Keratinocyte (primary cell): ENCODE results near the gene KRI1. TPM values are rescaled to one million over a fixed set of nuclear protein-coding genes. Genes with fewer than 3 reads are reported as not detected.

Experiments
- DNase-seq: peaks from one replicate; pipeline ENCODE4 v3.0.0-alpha.2; 2011; ENCODE audit warnings: low read depth, missing footprints, low spot score
- FAIRE-seq: peaks from 2 replicates; lab custom pipeline; 2011; peaks lifted over from hg19 to GRCh38; lab: Jason Lieb, UNC
- H2AFZ ChIP-seq: 2 replicates; pipeline ENCODE4 v1.6.0; 2012; ENCODE audit warnings: low read length, control low read depth, inconsistent platforms; ENCODE audit not compliant: control insufficient read depth
- H3K27ac ChIP-seq: 2 replicates; pipeline ENCODE4 v1.5.1; 2011; ENCODE audit warnings: low read length; ENCODE audit not compliant: control insufficient read depth, insufficient read depth
- H3K27me3 ChIP-seq: 3 replicates; pipeline ENCODE4 v1.6.0; 2011; ENCODE audit warnings: low read length; ENCODE audit not compliant: control insufficient read depth, insufficient read depth; ENCODE audit errors: extremely low read depth
- H3K36me3 ChIP-seq, 2 experiments: 2 replicates in 1 of 2; 3 replicates in 1 of 2; pipeline ENCODE4 v1.5.1; 2011; ENCODE audit warnings: low read length in 2 of 2, mild to moderate bottlenecking in 1 of 2; ENCODE audit not compliant: control insufficient read depth in 2 of 2, insufficient read depth in 2 of 2; ENCODE audit errors: extremely low read depth in 1 of 2
- H3K4me1 ChIP-seq: 3 replicates; pipeline ENCODE4 v1.5.1; 2011; ENCODE audit warnings: low read length; ENCODE audit not compliant: control insufficient read depth, insufficient read depth; ENCODE audit errors: extremely low read depth
- H3K4me2 ChIP-seq: 3 replicates; pipeline ENCODE4 v1.6.0; 2011; ENCODE audit warnings: low read depth, low read length; ENCODE audit not compliant: control insufficient read depth, insufficient read depth; ENCODE audit errors: extremely low read depth
- H3K4me3 ChIP-seq, 3 experiments: fragments of 200-600 bp in 1 of 3; sonication (generic) in 1 of 3; 2 replicates in 2 of 3; 3 replicates in 1 of 3; pipeline ENCODE4 v1.5.1; 2011 to 2016; ENCODE audit warnings: low read length in 3 of 3, mild to moderate bottlenecking in 3 of 3, control low read depth in 2 of 3, inconsistent platforms in 1 of 3, low read depth in 1 of 3, mixed read lengths in 1 of 3, mixed run types in 1 of 3, moderate library complexity in 1 of 3; ENCODE audit not compliant: control insufficient read depth in 2 of 3, insufficient read depth in 2 of 3; ENCODE audit errors: extremely low read depth in 1 of 3
- H3K79me2 ChIP-seq: 2 replicates; pipeline ENCODE4 v1.6.0; 2012; ENCODE audit warnings: low read length; ENCODE audit not compliant: control insufficient read depth, insufficient read depth
- H3K9ac ChIP-seq: 3 replicates; pipeline ENCODE4 v1.6.0; 2011; ENCODE audit warnings: low read length; ENCODE audit not compliant: control insufficient read depth, insufficient read depth; ENCODE audit errors: extremely low read depth
- H3K9me1 ChIP-seq: 3 replicates; pipeline ENCODE4 v1.6.0; 2011; ENCODE audit warnings: low read length; ENCODE audit not compliant: control insufficient read depth, insufficient read depth; ENCODE audit errors: extremely low read depth
- H3K9me3 ChIP-seq: 2 replicates; pipeline ENCODE4 v1.5.1; 2012; ENCODE audit warnings: low read depth, low read length; ENCODE audit not compliant: control insufficient read depth
- H4K20me1 ChIP-seq: 3 replicates; pipeline ENCODE4 v1.6.0; 2011; ENCODE audit warnings: low read length; ENCODE audit not compliant: control insufficient read depth, insufficient read depth; ENCODE audit errors: extremely low read depth
- CTCF ChIP-seq, 3 experiments: IDR thresholded peaks in 1 of 3; conservative IDR thresholded peaks in 1 of 3; optimal IDR thresholded peaks in 1 of 3; 2 replicates in 2 of 3; 3 replicates in 1 of 3; pipeline versions ENCODE3 to v1.5.1; 2011; ENCODE audit warnings: low read length in 3 of 3, mild to moderate bottlenecking in 3 of 3, moderate library complexity in 2 of 3, control low read depth in 1 of 3, inconsistent platforms in 1 of 3; ENCODE audit not compliant: insufficient read depth in 2 of 3; ENCODE audit errors: extremely low read depth in 1 of 3
- EZH2 ChIP-seq: IDR thresholded peaks from one replicate; pipeline ENCODE4 v1.6.1; 2012; ENCODE audit warnings: inconsistent platforms, mild to moderate bottlenecking, low read length, moderate library complexity
- dilution Hi-C: fragments of 300-500 bp; cut with MboI; formaldehyde crosslinking; loops from one replicate; pipeline ENCODE4 v1.7.0; 2020; ENCODE audit warnings: low sequenced_read_pairs; ENCODE audit not compliant: extremely low pct_ligation_motif_present
- polyA plus RNA-seq, 5 experiments: library from polyadenylated mRNA; depleted of rRNA in 3 of 5; stranded (reverse) in 3 of 5; stranded (forward) in 1 of 5; unstranded in 1 of 5; fragments of >200 nt; gene quantifications; 1 replicate in 1 of 5; 2 replicates in 3 of 5; 3 replicates in 1 of 5; pipeline versions ENCODE4 v1.2.1 to v1.2.3, GENCODE V29; 2011 to 2012; ENCODE audit warnings: missing spikeins in 2 of 5, low read depth in 1 of 5, low replicate concordance in 1 of 5

KRI1 gene
- polyA plus RNA-seq, 1 donor (not counting 4 experiments of a cell fraction or from before 2014, with no cell fraction given): 19.0 TPM

GRCh38 chr19:10510301-10510802, 55.5 kb downstream of the KRI1 start:
- no peaks in the 10 kb centered on the region for H3K9me3 ChIP-seq
- no peaks in the 10 kb centered on the region for H4K20me1 ChIP-seq
- TF ChIP-seq EZH2: no peak
- TF ChIP-seq CTCF (optimal IDR thresholded peaks at IDR 0.05 in 1 of 3, IDR thresholded peaks at IDR 0.05 in 1 of 3, conservative IDR thresholded peaks at IDR 0.05 in 1 of 3; ENCODE audit: extremely low read depth in 1 of 3, insufficient read depth in 2 of 3, low read length in 3 of 3): peak; percentile 54 to 63 (median 62)
- peaks cover 18% of the 10 kb centered on the region for H3K4me1 ChIP-seq
- peaks cover 5 to 12% of the 10 kb centered on the region in 2 experiments for H3K36me3 ChIP-seq
- FAIRE-seq: peak; percentile 61
- H3K4me3 ChIP-seq: no peak overlapping the region
- no peak overlapping the region for H3K9ac ChIP-seq
- H3K79me2 ChIP-seq: peaks cover 21% of the 10 kb centered on the region
- H3K9me1 ChIP-seq: no peaks in the 10 kb centered on the region
- no peak overlapping the region for H3K4me2 ChIP-seq
- no peak overlapping the region for H2AFZ ChIP-seq
- dilution Hi-C loops: loop anchor here (5.0 kb wide), 1 partner anchor 47 kb away; no protein-coding TSS in a partner anchor
- H3K27ac ChIP-seq: no peak overlapping the region
- no peaks in the 10 kb centered on the region for H3K27me3 ChIP-seq
- DNase-seq: no peak

GRCh38 chr19:10508707-10509106, 57.1 kb downstream of the KRI1 start:
- Histone ChIP-seq H3K27ac (no peak overlapping the region), H3K27me3 (no peaks in the 10 kb centered on the region), H3K9ac (no peak overlapping the region), H3K4me3 (no peak overlapping the region), H3K9me1 (no peaks in the 10 kb centered on the region), H3K4me2 (no peak overlapping the region), H2AFZ (no peak overlapping the region), H4K20me1 (no peaks in the 10 kb centered on the region), H3K36me3 (peaks cover 5 to 8% of the 10 kb centered on the region in 2 experiments), H3K79me2 (peaks cover 6% of the 10 kb centered on the region), H3K9me3 (no peaks in the 10 kb centered on the region), H3K4me1 (peaks cover 19% of the 10 kb centered on the region)
- dilution Hi-C loops: no loop called here
- DNase-seq: no peak
- no peak for FAIRE-seq
- no peak for TF ChIP-seq CTCF (optimal IDR thresholded peaks at IDR 0.05 in 1 of 3, IDR thresholded peaks at IDR 0.05 in 1 of 3, conservative IDR thresholded peaks at IDR 0.05 in 1 of 3; ENCODE audit: extremely low read depth in 1 of 3, insufficient read depth in 2 of 3, low read length in 3 of 3)
- no peak for TF ChIP-seq EZH2
